ENCODE results near the gene DDX41. TPM values are rescaled to one million over a fixed set of nuclear protein-coding genes. Genes with fewer than 3 reads are reported as not detected.
A peak's percentile ranks its signal among the peaks of the same experiment; 100 is the strongest.

DDX41 gene
- total RNA-seq, 2 donors from 2014 or later, result 58.6 to 66.9 TPM

- DNase-seq, result no peak
These were observed 9.6 kb downstream of the DDX41 start for GRCh38 chr5:177507165-177507564.

DNA sequence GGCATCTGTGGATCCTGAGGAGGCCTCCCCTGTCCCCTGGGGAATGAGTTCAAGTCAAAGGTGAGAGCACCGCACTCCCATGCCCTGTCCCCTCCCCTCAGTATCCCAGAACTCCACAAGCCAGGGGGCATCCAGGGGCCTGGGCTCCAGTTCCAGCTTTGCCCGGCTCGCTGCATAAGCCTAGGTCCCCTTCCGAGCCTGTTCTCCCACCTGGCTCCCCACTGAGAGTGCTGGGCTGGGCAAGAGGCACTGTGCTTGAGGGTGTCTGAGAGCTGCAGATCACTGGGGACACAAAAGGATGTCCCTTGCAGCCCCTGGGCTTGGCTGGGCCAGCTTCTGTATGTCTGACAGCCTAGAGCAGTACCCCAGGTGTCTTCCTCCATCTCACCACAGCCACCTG, 11.7 kb downstream of the DDX41 start:
- Mint-ChIP-seq H3K27me3 (no peaks in the 10 kb centered on the region), H3K4me3 (no peak overlapping the region), H3K4me1 (peaks cover 20% of the 10 kb centered on the region), H3K27ac (no peak overlapping the region), H3K36me3 (ENCODE audit: low read depth) (no peaks in the 10 kb centered on the region)
- no peak for ATAC-seq
- DNase-seq, result no peak
- no peaks in the 10 kb centered on the region for H3K9me3 ChIP-seq (ENCODE audit: control insufficient read depth, low read length, poor library complexity, severe bottlenecking)

More at GRCh38 chr5:177507165-177507564, 9.6 kb downstream of the DDX41 start:
- H3K4me1 Mint-ChIP-seq, result peaks cover 10% of the 10 kb centered on the region
- H3K36me3 Mint-ChIP-seq (ENCODE audit: low read depth), result peaks cover 2% of the 10 kb centered on the region
- H3K9me3 ChIP-seq (ENCODE audit: control insufficient read depth, low read length, poor library complexity, severe bottlenecking), result no peaks in the 10 kb centered on the region
- ATAC-seq, result no peak
- no peak overlapping the region for H3K27ac Mint-ChIP-seq
- no peaks in the 10 kb centered on the region for H3K27me3 Mint-ChIP-seq
- H3K4me3 Mint-ChIP-seq, result no peak overlapping the region

DNA sequence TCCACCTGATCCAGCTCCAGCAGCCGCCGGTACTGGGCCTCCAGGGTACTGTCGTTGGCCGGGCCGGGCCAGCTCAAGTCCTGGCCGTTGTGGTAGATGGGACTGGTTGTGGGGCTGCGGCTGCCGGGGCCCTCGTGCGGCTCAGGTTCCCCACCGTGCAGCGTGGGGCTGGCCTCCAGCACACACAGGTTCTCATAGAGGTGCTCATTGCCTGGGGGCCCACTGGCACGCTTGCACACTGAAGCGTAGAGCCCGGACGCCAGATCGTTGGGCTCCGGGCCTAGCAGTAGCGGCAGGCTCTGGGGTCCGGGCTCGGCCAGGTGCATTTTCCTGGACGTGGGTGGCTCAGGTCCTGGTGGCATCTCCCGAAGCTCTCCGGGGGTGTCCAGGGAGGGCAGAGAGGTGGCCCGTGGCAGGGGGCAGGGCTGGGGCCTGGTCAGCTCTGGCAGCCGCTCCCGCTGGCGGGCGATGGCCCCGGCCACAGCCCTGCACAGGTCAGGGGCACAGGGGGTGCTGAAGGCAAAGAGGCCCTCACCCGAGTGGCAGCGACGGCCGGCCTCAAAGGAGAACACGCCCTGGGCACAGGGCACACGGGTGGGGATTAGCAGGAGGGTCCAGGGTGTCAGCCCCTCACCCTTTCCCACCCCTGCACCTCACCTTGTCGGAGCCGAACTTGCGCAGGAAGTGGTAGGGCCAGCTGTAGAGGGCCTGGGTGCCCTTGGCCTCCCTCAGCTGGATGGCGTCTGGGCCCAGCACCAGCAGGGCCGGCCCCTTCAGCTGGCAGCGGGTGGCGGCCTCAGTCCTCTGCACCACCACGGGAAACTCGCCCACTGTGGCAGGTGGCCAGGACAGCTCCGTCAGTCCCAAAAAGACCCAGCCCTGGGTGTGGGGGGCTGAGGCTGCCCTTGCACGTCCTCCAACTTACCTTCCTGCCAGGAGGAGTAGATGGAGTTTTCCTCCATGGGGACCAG, 12.4 kb downstream of the DDX41 start:
- H3K9me3 ChIP-seq (ENCODE audit: control insufficient read depth, low read length, poor library complexity, severe bottlenecking), result no peaks in the 10 kb centered on the region
- DNase-seq, result no peak
- no peak for ATAC-seq
- no peak overlapping the region for H3K4me3 Mint-ChIP-seq
- H3K27me3 Mint-ChIP-seq, result no peaks in the 10 kb centered on the region
- H3K4me1 Mint-ChIP-seq, result peaks cover 18% of the 10 kb centered on the region
- H3K36me3 Mint-ChIP-seq (ENCODE audit: low read depth), result no peaks in the 10 kb centered on the region
- H3K27ac Mint-ChIP-seq, result no peak overlapping the region

- Mint-ChIP-seq H3K4me1 (peaks cover 21% of the 10 kb centered on the region), H3K27ac (no peak overlapping the region), H3K36me3 (ENCODE audit: low read depth) (peaks cover under 1% of the 10 kb centered on the region), H3K27me3 (no peaks in the 10 kb centered on the region), H3K4me3 (no peak overlapping the region)
- H3K9me3 ChIP-seq (ENCODE audit: control insufficient read depth, low read length, poor library complexity, severe bottlenecking), result no peaks in the 10 kb centered on the region
- DNase-seq (no peak), ATAC-seq (no peak)
These were observed 13.2 kb downstream of the DDX41 start for GRCh38 chr5:177503351-177504085.

GRCh38 chr5:177502886-177503285, 13.9 kb downstream of the DDX41 start:
- H3K9me3 ChIP-seq (ENCODE audit: control insufficient read depth, low read length, poor library complexity, severe bottlenecking), result no peaks in the 10 kb centered on the region

DNA sequence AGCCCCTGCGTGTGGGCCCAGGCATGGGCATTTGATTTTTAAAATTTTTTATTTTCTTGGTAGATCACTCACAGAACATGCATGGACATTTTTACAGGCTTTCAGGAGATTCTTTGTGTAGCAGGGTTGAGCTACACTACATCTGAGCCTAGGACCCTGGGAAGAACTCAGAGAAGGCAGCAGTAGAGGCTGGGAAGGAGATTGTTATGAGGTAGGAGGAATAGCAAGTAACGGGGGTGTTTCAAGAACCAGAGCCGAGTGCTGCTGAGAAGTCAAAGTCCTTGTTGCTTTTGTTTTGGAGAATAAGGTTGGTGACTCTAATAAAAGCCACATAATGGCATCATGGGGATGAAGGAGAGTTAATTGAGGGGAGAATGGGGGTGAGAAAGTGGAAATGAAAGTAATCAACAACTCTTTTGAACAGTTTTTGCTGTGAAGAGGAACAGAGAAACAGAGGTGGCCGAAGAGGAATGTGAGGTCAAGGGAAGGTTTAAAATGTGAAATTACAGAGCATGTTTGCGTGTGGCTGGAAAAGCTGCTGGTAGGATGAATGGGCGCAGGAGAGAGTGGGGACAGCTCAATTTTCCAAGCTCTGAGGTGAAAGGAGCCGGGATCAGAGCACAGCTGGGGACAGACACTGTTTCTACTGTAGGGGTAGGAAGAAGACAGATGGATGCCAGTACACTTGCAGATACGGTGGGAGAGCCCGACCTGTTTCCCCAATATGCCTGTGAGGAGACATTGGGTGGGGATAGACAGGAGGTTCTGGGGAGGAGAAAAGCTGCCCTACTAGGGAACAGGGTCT, 14.7 kb downstream of the DDX41 start:
- peaks cover 24% of the 10 kb centered on the region for H3K4me1 Mint-ChIP-seq
- peak overlapping the region; percentile 19 for H3K4me3 Mint-ChIP-seq

More at GRCh38 chr5:177502886-177503285, 13.9 kb downstream of the DDX41 start:
- ATAC-seq (no peak), DNase-seq (no peak)
- H3K4me1 Mint-ChIP-seq, result peaks cover 23% of the 10 kb centered on the region
- no peaks in the 10 kb centered on the region for H3K27me3 Mint-ChIP-seq
- no peak overlapping the region for H3K4me3 Mint-ChIP-seq
- H3K27ac Mint-ChIP-seq, result no peak overlapping the region
- peaks cover 2% of the 10 kb centered on the region for H3K36me3 Mint-ChIP-seq (ENCODE audit: low read depth)

GRCh38 chr5:177500685-177501522, 15.9 kb downstream of the DDX41 start:
- no peaks in the 10 kb centered on the region for H3K9me3 ChIP-seq (ENCODE audit: control insufficient read depth, low read length, poor library complexity, severe bottlenecking)
- Mint-ChIP-seq H3K36me3 (ENCODE audit: low read depth) (peaks cover 2% of the 10 kb centered on the region), H3K27ac (peak overlapping the region; percentile 74), H3K4me1 (peaks cover 26% of the 10 kb centered on the region), H3K27me3 (no peaks in the 10 kb centered on the region), H3K4me3 (no peak overlapping the region)
- DNase-seq (peak; percentile 69 to 83 (median 82)), ATAC-seq (peak; percentile 35)

More for the DNA sequence above, 14.7 kb downstream of the DDX41 start:
- H3K9me3 ChIP-seq (ENCODE audit: control insufficient read depth, low read length, poor library complexity, severe bottlenecking), result no peaks in the 10 kb centered on the region
- peaks cover 2% of the 10 kb centered on the region for H3K36me3 Mint-ChIP-seq (ENCODE audit: low read depth)
- ATAC-seq (no peak), DNase-seq (no peak)
- H3K27me3 Mint-ChIP-seq, result no peaks in the 10 kb centered on the region
- peak overlapping the region; percentile 66 for H3K27ac Mint-ChIP-seq

- H3K27me3 Mint-ChIP-seq, result no peaks in the 10 kb centered on the region
- ATAC-seq (no peak), DNase-seq (no peak)
- H3K4me3 Mint-ChIP-seq, result no peak overlapping the region
- H3K4me1 Mint-ChIP-seq, result peaks cover 23% of the 10 kb centered on the region
- H3K36me3 Mint-ChIP-seq (ENCODE audit: low read depth), result peaks cover 2% of the 10 kb centered on the region
- no peaks in the 10 kb centered on the region for H3K9me3 ChIP-seq (ENCODE audit: control insufficient read depth, low read length, poor library complexity, severe bottlenecking)
- no peak overlapping the region for H3K27ac Mint-ChIP-seq
These were observed 16.9 kb downstream of the DDX41 start for GRCh38 chr5:177499842-177500241.

- DNase-seq (no peak), ATAC-seq (no peak)
- H3K27ac Mint-ChIP-seq, result peak overlapping the region; percentile 93
- peaks cover 23% of the 10 kb centered on the region for H3K4me1 Mint-ChIP-seq
- no peaks in the 10 kb centered on the region for H3K9me3 ChIP-seq (ENCODE audit: control insufficient read depth, low read length, poor library complexity, severe bottlenecking)
- H3K36me3 Mint-ChIP-seq (ENCODE audit: low read depth), result peaks cover 2% of the 10 kb centered on the region
- H3K4me3 Mint-ChIP-seq, result peak overlapping the region; percentile 87
- no peaks in the 10 kb centered on the region for H3K27me3 Mint-ChIP-seq
These were observed 18.6 kb downstream of the DDX41 start for GRCh38 chr5:177498013-177498787.

- Mint-ChIP-seq H3K27me3 (no peaks in the 10 kb centered on the region), H3K4me3 (peak within 1 kb of the TSS; percentile 87), H3K4me1 (peaks cover 29% of the 10 kb centered on the region), H3K36me3 (ENCODE audit: low read depth) (peaks cover 4% of the 10 kb centered on the region), H3K27ac (peak within 1 kb of the TSS; percentile 93)
- H3K9me3 ChIP-seq (ENCODE audit: control insufficient read depth, low read length, poor library complexity, severe bottlenecking), result no peaks in the 10 kb centered on the region
- DNase-seq (peak; percentile 92 to 94 (median 93)), ATAC-seq (peak; percentile 92)
These were observed 19.3 kb downstream of the DDX41 start, which contains the start of gene PDLIM7 for GRCh38 chr5:177497292-177498012. PDLIM7 (minus strand) TSS chr5:177497604; CDS start chr5:177496512, 1,092 bp downstream.

GRCh38 chr5:177496727-177497291, 20.0 kb downstream of the DDX41 start:
- H3K4me1 Mint-ChIP-seq, result peaks cover 23% of the 10 kb centered on the region
- DNase-seq (no peak), ATAC-seq (no peak)
- H3K36me3 Mint-ChIP-seq (ENCODE audit: low read depth), result peaks cover 4% of the 10 kb centered on the region
- H3K27ac Mint-ChIP-seq, result no peak overlapping the region
- H3K9me3 ChIP-seq (ENCODE audit: control insufficient read depth, low read length, poor library complexity, severe bottlenecking), result no peaks in the 10 kb centered on the region
- peak overlapping the region; percentile 87 for H3K4me3 Mint-ChIP-seq
- no peaks in the 10 kb centered on the region for H3K27me3 Mint-ChIP-seq

All from T-helper 17 cell (primary cell).